PC-3 (cell line): ENCODE data around the gene KRTAP10-11.

Experiments used
- CTCF ChIP-seq: fragments of 300-600 bp; sonication (generic); conservative IDR thresholded peaks from 2 replicates; pipeline ENCODE4 v1.5.1; 2017; ENCODE audit warnings: antibody characterized with exemption, low read depth, mild to moderate bottlenecking, low read length
- EZH2 ChIP-seq: fragments of 300-600 bp; sonication (generic); IDR thresholded peaks from one replicate; pipeline ENCODE4 v1.6.1; 2017; ENCODE audit warnings: antibody characterized with exemption, mild to moderate bottlenecking, low read length; ENCODE audit not compliant: unreplicated experiment
- EZH2phosphoT487 ChIP-seq: fragments of 300-600 bp; sonication (generic); IDR thresholded peaks from 2 replicates; pipeline ENCODE4 v1.6.1; 2018; ENCODE audit warnings: mild to moderate bottlenecking, antibody characterized with exemption, low read length, borderline replicate concordance

GRCh38 chr21:44671911-44672310 lies 25.7 kb downstream of the KRTAP10-11 start:
- TF ChIP-seq CTCF (no peak), EZH2 (no peak), EZH2phosphoT487 (no peak)
